HG03342 (cell line): Measurements from ENCODE around the gene ADD3.

Experiments
- ATAC-seq: cut with Tn5 transposase; IDR thresholded peaks from one replicate; pipeline ENCODE4 v1.9.1; 2021; ENCODE audit warnings: mild to moderate bottlenecking, moderate library complexity; ENCODE audit not compliant: unreplicated experiment

Gene ADD3

DNA sequence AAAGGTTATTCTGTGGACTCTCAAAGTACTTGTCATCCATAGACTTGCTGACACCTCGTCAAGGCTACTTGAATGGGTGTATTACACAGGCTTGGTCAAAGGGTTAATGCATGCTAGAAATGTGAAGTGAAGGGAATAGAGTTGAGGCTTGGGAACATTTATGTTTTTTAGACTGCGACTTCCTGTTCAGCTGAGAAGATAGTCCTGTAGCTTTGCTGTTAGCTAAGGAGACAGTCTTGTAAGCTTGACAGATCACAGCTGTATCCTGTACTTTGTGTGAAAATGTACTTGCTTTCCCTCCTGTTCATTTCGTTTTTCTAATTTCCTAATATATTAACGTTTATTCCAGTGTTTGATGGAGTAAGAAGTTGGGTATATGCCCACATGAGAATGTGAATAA lies 52.1 kb downstream of the ADD3 start:
- ATAC-seq, result no peak

DNA sequence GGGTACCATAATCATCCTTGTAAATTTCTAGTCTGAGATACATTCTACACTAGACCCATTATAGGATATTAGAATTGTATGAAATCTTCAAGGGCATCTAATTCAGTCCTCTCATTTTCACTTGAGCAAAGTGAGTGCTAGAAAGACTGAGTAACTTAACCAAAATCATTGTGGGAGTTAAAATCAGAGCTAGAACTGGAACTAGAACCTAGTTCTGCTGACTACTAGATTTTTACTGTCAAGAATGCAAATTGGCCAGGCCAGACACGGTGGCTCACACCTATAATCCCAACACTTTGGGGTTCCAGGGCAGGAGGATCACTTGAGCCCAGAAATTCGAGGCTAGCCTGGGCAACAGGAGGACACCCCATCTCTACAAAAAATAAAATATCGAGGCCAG lies 53.9 kb downstream of the ADD3 start:
- ATAC-seq, result no peak

DNA sequence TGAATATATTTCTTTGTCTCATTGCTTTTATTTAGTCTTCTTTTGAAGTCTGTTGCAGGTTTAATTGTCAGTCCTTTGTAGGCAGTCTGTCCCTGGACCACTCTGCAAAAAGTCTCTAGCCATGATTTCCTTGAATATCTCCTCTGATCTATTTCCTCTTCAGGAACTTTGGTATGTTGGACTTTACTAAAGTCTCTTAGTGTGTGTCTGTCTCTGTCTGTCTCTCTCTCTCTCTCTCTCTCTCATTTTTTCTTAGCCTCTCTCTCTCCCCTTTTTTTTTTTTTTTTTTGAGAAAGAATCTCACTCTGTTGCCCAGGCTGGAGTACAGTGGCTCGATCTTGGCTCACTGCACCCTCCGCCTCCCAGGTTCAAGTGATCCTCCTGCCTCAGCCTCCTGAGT lies 57.5 kb downstream of the ADD3 start:
- ATAC-seq, result no peak

DNA sequence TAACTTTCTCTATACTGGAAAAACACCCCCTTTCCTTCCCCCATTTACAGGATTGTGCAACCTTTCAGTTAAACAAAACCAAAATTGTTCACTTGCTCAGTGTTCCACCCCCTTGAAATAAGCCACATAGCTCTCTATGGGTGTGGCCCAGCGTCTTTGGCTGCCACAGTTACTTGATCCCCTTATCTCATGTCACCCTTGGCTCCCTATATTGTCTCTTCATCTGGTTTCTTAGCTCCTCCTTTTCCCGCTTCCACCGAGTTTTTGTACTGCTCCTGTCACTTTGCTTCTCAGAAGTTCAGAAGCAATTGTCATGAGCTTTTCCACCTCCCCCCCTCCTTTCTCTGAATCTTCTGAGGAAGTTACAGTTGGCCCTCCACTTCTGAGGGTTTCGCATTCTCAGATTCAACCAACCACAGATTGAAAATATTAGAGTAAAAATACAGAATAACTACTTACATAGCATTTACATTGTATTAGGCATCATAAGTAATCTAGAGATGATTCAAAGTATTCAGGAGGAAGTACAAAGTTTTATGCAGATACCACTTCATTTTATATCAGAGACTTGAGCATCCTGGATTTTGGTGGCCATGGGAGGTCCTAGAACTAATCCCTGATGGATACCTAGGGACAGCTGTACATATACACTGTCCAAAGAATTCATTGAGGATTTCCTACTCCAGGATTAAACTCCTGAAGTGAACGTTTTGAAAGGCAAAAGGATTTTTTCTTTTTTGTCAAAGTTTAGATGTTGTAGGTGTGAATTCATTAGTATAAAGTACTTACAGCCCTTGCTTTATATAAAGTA lies 60.4 kb downstream of the ADD3 start:
- peak; percentile 52 for ATAC-seq

DNA sequence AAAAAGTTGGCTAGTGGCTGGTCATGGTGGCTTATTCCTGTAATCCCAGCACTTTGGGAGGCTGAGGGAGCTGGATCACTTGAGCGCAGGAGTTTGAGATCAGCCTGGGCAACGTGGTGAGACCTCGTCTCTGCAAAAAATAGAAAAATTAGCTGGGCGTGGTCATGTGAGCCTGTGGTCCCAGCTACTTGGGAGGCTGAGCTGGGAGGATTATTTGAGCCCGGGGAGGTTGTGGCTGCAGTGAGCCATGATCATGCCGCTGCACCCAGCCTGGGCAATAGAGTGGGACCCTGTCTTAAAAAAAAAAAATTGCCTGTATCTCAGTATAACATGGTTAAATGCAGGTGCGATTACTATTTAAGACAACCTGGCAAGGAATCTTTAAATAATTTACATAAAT lies 61.0 kb downstream of the ADD3 start:
- ATAC-seq, result no peak

DNA sequence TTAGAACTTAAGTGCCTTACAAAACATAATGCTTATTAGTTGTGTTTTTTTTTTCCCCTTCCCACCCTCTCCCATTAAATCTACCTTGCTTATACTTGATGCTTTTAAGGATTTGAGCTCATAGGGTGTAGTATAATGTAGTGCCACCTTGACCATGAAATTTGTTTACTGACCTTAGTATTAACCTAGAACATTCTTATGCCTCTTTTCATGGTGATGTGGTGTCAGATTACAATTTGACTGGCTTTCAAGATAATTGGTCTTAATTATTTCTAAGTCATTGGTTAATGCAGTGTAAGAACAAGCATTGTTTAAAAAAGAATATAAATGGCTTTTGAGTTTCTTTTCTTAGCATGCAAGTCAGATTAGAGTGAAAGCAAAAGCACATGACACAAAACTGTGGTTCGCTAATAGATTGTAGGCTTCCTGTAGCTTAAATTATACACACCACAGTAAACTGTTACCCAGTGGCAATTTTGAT lies 61.8 kb downstream of the ADD3 start:
- ATAC-seq, result peak; percentile 59

DNA sequence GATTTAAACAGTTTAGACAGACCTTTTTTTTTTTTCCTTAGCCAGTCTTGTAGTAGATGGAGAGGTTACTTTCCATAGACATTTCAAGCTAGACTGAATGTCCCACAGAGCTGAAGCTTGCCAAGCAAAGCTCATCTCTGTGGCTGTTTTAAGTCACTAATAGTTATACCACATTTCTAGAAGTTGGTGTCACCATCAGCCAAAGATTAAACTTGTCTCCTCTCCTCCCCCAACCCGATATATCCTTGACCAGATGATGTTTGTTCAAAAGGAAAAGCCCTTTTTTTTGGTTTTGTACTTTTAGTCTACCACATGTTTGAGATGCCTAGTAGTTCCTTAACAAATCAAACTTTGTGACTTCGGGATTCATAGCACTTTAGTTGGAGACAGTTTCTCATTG lies 66.1 kb downstream of the ADD3 start:
- no peak for ATAC-seq

DNA sequence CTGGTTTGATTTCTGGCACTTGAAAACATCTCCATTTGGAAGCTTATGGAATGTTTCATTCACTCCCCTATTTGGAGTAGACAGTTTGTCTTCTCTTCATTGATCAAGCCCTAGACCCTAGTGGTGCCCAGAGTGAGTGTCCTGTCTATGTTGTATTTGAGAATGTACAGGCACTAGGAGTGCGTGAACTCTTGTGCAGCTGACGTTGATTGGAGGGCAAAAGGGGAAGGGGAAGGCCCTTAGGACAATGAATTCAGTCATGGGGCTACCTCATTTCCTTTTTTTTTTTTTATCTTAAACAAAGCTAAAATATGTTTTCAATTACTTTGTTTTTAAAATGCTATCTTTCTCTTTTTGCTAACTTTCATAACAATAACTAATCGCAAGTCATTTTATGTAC lies 66.5 kb downstream of the ADD3 start:
- no peak for ATAC-seq

DNA sequence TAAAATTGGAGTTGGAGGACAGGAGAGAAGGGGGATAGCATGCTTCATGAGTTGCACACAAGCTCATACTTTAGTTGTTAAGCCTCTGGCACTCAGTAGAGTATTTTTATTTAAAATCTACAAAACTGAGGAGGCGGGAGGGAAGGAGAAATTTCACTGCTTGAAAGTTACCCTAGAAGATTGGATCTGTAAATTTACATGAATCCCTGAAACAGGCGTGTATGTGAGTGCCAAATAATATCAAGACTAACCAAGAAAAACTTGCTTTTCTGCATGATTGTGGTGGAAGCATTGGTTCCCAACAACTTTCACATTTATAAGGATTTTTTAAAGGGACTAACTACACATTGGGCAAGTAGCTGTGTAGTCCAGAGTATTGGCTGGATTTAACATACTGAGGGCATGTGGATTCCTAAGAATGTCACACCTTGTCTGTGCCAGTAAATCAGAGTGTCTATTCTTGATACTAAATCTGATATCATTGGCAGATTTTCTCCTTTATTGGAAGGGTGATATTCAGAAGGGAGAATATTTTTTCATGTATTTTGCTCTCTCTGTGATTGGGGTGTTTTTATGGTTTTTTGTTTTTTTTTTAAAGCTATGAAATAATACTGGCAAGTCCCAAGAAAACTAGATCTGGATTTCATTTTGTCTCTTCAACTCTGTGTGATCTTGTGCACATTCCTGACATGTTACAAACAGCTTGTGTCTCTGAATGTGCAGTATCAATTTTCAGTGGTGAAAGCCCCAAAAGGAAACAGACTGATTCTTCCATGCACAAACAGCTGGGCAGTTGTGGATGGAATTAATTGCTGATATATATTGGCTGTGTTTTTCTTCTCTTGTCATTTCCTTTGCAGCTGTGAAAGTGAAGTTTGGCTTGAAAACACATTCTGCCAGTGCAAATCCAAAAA lies 67.2 kb downstream of the ADD3 start:
- ATAC-seq, result no peak

DNA sequence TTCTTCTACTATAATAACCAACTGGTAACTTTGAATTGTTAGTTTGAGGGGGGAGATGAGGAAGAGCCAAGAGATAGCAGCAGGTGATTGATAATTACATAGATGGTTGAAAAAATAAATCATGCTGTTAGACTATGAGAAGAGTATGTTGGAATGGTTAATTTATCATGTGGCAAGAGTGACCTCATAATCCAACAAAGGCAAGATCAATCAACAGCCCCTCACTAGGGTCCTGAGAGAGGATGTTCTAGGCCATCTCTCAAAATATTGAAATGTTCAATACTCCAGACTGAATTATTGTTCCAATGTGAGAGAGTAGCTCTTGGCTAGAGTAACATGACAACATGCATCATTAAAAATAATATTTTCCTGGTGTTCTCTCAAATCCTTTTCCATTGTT lies 67.9 kb downstream of the ADD3 start:
- ATAC-seq, result no peak

DNA sequence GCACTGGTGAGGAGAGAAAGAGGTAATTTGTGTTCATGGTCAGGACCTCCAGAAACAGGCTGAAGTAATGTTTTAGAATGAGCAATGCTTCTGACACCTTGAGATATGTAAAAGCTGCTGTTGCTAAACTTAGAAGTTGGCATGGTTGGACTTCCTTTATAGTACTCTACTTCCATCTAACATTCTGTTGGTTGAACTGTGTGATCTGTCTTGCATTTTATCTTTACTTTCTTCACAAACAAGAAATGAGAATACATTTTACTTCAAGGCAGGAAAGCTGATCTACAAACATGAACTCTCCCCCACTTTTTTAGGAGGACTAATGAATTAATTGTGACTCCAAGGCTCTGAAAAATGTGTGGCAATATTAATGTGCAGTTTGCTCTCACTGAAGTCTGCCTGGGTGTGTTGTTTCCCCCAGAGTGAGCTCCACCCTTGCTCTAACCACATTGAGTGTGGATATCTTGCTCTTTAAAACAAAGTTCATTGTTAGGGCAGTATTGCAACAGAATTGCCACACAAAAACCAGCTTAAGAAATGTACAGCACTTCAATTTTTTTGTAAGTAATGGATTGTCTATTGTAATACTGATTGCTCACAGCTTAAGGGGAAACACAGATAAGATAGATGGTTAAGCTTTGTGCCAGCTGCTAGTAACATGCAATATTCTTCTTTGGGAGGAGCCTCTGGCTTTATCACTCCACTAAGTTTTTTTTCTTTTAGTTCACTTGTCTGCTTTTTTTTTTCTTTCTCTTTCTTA lies 69.0 kb downstream of the ADD3 start:
- ATAC-seq, result peak; percentile 72

DNA sequence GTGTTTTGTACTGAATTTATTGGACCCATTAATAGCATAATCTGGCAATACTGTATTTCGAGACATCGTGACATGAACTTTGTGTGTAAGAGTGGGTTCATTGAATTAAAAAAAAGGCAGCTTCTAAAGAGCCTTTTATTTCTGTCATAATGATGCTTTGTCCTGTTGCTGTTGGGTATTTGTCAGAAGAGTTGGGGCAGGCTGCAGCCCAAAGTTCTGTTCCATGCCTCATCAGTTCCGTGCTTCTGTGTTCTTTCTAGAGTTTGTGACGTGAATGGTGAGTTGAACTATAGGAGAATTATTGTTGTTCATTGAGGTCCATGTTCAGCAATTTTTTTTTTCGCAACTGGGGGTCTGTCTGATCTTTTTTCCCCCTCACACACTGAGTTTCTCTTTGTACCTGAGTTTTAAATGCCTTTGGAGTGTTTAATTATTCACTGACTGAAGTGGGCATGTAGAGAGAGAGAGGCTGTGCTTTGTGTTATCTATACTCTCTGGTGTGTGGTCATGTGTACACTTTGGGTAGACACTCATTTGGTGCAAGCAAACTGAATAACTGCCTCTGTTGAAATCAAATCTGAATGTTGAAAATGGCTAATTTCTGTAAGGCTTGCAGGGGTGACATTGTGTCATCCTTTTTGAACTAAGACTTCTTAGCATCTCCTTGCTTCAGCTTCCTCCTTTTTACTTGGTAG lies 69.8 kb downstream of the ADD3 start:
- no peak for ATAC-seq

DNA sequence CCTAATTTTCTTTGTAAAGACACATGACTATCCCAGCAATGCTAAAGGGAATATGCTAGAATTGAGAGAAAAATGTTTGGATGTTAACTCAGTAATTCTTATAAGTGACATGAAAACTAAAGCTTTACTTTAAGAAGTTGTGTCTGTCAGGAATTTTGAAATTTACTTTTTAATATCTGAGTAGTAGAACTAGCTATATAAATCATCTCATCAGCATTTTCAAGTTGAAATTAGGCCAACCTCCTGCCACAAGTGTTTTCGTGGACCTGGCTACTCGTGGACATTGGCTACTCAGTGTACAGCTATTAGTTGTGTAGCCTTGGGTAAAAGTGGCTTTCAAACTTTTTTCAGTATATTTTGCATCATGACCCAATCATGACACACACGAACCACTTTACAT lies 70.5 kb downstream of the ADD3 start:
- ATAC-seq, result no peak

DNA sequence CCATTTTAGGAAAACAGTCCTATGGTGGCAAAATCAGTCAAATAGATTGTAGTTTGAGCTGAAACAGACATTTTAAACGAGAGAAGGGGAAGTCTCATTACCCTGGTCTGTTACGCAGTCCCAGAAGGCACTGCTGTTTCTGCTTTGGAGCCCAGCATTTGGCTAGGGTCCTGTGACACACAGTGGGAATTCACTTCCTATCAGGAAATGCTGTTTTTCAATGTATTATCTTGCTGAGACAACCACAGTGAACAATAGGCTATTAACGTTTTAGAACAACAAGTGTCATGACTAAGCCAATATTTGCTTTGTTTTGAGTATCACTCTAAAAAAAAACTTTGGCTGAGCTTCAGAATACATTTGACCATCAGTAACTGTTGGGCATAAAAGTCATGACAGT lies 74.1 kb downstream of the ADD3 start:
- no peak for ATAC-seq

DNA sequence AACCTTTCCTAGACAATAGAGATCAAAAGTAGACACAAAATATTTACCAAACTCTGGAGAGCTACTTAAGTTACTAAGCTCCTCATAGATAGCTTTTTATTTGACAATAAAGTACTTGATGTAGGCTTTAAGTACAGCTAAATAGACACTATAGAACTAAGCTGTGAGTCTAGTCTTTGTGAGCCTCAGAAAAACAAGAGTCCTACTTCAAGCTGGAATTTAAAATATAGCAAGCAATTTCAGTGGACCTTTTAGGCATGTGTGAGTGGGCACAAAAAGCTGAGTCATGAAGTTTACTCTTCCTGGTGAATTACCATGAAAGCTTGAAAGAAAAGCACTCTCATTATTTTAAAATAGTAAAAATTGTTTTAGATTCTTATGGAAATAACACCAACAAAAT lies 76.1 kb downstream of the ADD3 start:
- no peak for ATAC-seq

DNA sequence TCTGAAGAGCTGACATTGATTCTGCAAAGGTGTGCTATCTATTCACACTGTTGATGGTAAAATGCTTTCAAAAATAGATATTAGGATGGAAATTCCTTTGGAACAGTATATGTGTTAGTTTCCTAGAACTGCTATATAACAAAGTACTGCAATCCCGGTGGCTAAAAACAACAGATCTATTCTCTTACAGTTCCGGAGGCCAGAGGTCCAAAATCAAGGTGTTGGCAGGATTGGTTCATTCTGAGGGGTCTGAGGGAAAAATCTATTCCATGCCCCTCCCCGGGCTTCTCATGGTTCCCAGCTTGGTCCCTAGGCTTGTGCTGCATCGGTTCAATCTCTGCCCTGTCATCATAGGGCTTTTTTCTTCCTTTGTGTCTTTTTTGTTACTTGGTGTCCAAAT lies 79.9 kb downstream of the ADD3 start:
- no peak for ATAC-seq

DNA sequence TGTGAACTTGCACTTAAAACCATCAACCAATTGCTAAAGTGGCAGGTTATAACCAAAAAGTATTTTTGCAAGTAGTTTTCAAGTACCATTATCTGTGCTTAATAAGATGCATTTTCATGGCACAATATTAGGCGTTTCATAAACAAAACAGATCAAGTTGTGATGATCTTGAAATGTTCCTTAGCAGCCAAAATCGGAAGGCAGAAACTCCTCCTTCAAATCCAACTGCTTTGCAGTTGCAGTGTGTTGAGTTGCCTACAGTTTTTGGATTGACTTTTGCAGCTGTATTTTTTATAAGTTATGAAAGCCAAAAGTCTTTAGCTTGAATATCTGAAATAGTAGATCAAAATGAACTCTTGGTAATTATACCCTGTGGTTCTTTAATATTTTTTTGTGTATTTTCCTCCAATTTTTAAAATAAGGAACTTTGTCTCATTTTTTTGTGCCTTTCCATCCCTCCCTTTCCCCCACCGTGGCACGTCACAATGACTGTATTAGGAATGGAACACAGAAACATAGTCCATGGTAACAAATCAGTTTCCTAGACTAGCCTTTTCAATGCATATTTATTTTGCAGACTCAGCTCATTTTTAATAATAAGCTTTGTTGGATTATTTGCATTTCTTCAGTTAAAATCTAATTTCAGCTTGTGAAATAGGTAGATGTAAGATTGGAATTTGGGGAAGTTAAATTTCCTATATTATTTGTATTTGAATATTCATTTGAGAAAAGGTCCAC lies 80.8 kb downstream of the ADD3 start:
- ATAC-seq, result no peak

DNA sequence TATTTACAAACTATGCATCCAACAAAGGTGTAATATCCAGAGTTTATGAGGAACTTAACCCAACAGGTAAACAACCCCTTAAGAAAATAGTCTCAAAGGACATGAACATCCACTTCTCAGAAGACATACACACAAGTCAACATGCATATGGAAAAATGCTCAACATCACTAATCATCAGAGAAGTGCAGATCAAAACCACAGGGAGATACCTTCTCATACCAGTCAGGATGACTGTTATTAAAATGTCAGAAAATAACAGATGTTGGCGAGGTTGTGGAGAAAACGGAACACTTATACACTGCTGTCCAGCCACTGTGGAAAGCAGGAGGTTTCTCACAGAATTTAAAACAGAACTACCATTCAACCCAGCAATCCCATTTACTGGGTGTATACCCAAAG lies 84.0 kb downstream of the ADD3 start:
- ATAC-seq, result no peak

DNA sequence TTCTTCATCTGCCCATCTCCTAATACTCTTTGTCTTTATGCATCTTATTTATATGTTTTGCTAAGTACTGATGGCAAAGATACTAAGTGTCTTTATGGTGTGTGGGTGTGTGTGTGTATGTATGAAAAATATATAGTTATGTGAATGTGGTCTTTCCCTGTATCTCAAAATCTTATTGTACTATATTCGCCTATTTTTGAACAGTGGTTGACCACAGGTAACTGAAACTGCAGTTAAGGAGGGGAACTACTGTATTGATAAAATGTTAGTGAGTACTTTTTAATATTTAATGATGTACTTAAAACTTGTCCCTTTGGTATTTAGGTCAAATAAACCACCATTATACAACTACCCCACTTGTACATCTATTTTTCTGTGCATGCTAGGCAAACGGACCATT lies 85.9 kb downstream of the ADD3 start:
- no peak for ATAC-seq

DNA sequence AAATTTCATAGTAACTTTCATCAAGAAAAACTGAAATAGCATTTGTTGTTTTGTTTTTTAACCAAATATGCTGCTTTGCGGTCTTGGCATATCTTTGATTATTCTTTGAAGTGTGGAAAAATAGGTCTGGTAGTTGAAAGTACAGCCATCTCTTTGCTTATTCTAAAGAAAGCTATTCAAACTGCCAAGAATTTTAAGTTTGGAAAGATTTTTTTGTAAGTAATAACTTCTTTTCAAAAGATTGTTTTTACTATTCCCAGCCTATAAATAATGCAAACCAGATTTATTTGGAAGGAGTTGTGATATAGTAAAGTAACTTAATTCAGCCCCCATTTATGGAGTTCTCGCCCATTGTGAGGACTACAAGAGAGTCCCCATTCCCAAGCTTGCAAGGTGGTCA lies 87.0 kb downstream of the ADD3 start:
- no peak for ATAC-seq
